Lower lobe of right lung (tissue), 2 donors: ENCODE measurements around the gene DPRX. TPM values are rescaled to one million over a fixed set of nuclear protein-coding genes. Genes with fewer than 3 reads are reported as not detected.
"Not testable (repeated sequence)": the region's sequence is repeated elsewhere in the genome, so short reads cannot be mapped to it uniquely, and the experiment has no call there.

Source experiments
- ATAC-seq, 2 donors: fragments of 200-7000 bp; cut with Tn5 transposase; one replicate each; pipeline ENCODE4 v1.9.1; 2020 to 2022; ENCODE audit warnings: mild to moderate bottlenecking in 2 of 2, moderate library complexity in 2 of 2
- DNase-seq: peaks from one replicate; pipeline ENCODE4 v3.0.0-alpha.2; 2020
- H3K27ac ChIP-seq: fragments of 200-600 bp; one replicate; pipeline ENCODE4 v1.8.0; 2022
- H3K27me3 ChIP-seq: fragments of 200-600 bp; one replicate; pipeline ENCODE4 v1.8.0; 2022; ENCODE audit warnings: low read depth
- H3K36me3 ChIP-seq: fragments of 200-600 bp; one replicate; pipeline ENCODE4 v1.8.0; 2022; ENCODE audit warnings: mild to moderate bottlenecking
- H3K4me1 ChIP-seq: fragments of 200-600 bp; one replicate; pipeline ENCODE4 v1.8.0; 2022
- H3K4me3 ChIP-seq: fragments of 200-600 bp; one replicate; pipeline ENCODE4 v1.8.0; 2022; ENCODE audit warnings: mild to moderate bottlenecking
- H3K9me3 ChIP-seq: fragments of 200-600 bp; one replicate; pipeline ENCODE4 v1.8.0; 2022
- intact Hi-C: fragments of 100-400 bp; cut with DNase I; formaldehyde crosslinking; loops from one replicate; pipeline ENCODE4 v1.11.0; 2022
- microRNA-seq: library from miRNA; unstranded; fragments of <30 nt; microRNA quantifications from one replicate; pipeline ENCODE4 v1.2.0, GENCODE V29; 2020; ENCODE audit warnings: borderline number of aligned reads
- total RNA-seq: library from RNA; stranded (reverse); fragmentation: NEBNext Ultra II Directional; extraction: Animal tissue kit (Norgen Biotek cat#: 25700); gene quantifications from one replicate; pipeline ENCODE4 v1.2.1, GENCODE V29; 2021
- TF ChIP-seq, protein P1 (sequence below): fragments of 200-600 bp; IDR thresholded peaks from one replicate; pipeline ENCODE4 v1.8.0; 2022; ENCODE audit warnings: antibody characterized with exemption, mild to moderate bottlenecking
- donor health status: DM: no; HTN: yes; CAD: no; lungs with severe emphysema.

Gene DPRX
- total RNA-seq, 1 donor from 2014 or later, result not detected

DNA sequence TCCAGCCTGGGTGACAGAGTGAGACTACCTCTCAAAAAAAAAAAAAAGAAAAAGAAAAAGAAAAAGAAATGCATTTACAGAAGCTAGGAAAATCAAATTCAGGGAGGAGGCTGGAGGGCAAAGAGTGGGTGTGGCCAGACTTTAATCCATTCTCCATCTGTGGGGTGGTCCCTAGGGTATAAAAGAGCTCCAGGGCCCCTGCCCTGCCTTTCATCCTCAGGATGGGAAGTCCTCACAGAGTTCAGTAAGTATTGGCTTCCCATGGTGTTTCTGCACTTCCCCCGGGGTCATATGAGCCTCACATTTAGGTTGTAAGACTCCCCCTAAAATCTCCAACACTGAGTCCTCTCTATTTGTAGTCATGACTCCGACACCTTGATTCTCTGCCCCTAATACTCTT is 33.0 kb downstream of the DPRX start:
- ATAC-seq (no peak), DNase-seq (no peak)
- H3K4me1 ChIP-seq, result no peaks in the 10 kb centered on the region
- H3K27me3 ChIP-seq, result no peaks in the 10 kb centered on the region
- no peak overlapping the region for H3K4me3 ChIP-seq
- TF ChIP-seq, protein P1, sequence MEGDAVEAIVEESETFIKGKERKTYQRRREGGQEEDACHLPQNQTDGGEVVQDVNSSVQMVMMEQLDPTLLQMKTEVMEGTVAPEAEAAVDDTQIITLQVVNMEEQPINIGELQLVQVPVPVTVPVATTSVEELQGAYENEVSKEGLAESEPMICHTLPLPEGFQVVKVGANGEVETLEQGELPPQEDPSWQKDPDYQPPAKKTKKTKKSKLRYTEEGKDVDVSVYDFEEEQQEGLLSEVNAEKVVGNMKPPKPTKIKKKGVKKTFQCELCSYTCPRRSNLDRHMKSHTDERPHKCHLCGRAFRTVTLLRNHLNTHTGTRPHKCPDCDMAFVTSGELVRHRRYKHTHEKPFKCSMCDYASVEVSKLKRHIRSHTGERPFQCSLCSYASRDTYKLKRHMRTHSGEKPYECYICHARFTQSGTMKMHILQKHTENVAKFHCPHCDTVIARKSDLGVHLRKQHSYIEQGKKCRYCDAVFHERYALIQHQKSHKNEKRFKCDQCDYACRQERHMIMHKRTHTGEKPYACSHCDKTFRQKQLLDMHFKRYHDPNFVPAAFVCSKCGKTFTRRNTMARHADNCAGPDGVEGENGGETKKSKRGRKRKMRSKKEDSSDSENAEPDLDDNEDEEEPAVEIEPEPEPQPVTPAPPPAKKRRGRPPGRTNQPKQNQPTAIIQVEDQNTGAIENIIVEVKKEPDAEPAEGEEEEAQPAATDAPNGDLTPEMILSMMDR, result no peak
- no peaks in the 10 kb centered on the region for H3K9me3 ChIP-seq
- no peaks in the 10 kb centered on the region for H3K36me3 ChIP-seq
- H3K27ac ChIP-seq, result no peak overlapping the region
- intact Hi-C loops, result no loop called here

GRCh38 chr19:53666331-53666730 is 34.5 kb downstream of the DPRX start:
- H3K4me3 ChIP-seq, H3K27ac ChIP-seq, H3K9me3 ChIP-seq, intact Hi-C loops, H3K36me3 ChIP-seq, H3K27me3 ChIP-seq, ATAC-seq, DNase-seq, H3K4me1 ChIP-seq: not testable (repeated sequence)

DNA sequence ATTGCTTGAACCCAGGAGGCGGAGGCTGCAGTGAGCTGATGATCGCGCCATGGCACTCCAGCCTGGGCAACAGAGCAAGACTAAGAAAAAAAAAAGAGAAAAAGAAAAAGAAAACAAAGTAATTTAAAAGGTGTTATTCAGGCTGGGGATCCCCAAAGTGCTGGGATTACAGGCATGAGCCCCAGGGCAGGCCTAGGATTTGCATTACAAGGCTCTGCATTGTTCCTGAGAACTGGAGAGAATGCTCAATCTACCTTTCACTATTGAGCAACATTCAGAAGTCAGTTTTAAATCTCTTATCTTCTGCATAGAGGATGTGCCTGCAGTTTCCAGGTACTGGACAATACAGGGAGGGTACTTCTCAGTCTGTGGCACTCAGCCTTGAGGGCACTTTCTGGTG is 37.0 kb downstream of the DPRX start:
- H3K27ac ChIP-seq, H3K9me3 ChIP-seq, intact Hi-C loops, H3K27me3 ChIP-seq, H3K4me3 ChIP-seq, ATAC-seq, H3K4me1 ChIP-seq, DNase-seq, H3K36me3 ChIP-seq: not testable (repeated sequence)

DNA sequence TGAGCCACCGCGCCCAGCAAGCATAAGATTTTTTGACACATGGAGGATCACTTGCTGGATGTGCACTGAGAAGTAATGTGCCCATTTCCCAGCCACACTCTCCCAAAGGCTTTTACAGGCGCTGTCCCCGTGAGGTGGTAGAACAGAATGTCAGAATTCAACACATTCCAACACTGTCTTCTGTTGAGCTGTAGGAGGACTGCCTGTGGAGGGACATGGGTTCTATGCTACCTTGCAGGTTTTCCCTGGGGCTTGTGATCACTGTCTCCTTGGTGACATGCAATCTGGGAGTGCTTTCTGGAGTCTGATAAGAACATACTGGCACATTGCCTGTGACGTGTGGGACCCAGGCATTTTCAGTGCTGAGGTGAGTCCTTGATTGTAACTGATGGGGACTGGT is 38.5 kb downstream of the DPRX start:
- no peaks in the 10 kb centered on the region for H3K4me1 ChIP-seq
- ATAC-seq, result no peak
- TF ChIP-seq, protein P1, result no peak
- H3K4me3 ChIP-seq, result no peak overlapping the region
- H3K9me3 ChIP-seq, result no peaks in the 10 kb centered on the region
- H3K27ac ChIP-seq, result no peak overlapping the region
- intact Hi-C loops, result no loop called here
- no peaks in the 10 kb centered on the region for H3K36me3 ChIP-seq
- H3K27me3 ChIP-seq, result no peaks in the 10 kb centered on the region
- DNase-seq, result no peak

GRCh38 chr19:53671663-53672062 is 39.9 kb downstream of the DPRX start:
- ATAC-seq (no peak), DNase-seq (no peak)
- H3K4me1 ChIP-seq, result no peaks in the 10 kb centered on the region
- intact Hi-C loops, result no loop called here
- no peaks in the 10 kb centered on the region for H3K9me3 ChIP-seq
- H3K36me3 ChIP-seq, result no peaks in the 10 kb centered on the region
- no peaks in the 10 kb centered on the region for H3K27me3 ChIP-seq
- H3K27ac ChIP-seq, result no peak overlapping the region
- H3K4me3 ChIP-seq, result no peak overlapping the region
- TF ChIP-seq, protein P1, result no peak

Small RNA genes within 50 kb of the gene (microRNA-seq; reads per million reads assigned to microRNA genes)
- gene MIR1323, result not detected
- not detected for gene MIR498
- not detected for gene MIR512-1
- not detected for gene MIR512-2
- gene MIR515-1, result not detected
- gene MIR515-2, result not detected
- gene MIR519C, result not detected
- gene MIR519E, result not detected
- not detected for gene MIR520E
- not detected for gene MIR520F

Other genes starting within 250 kb of the DPRX start
- 16.2 TPM for gene ZNF765, start 236.8 kb upstream of the DPRX start, total RNA-seq
- 14.7 TPM for gene ZNF761, start 200.0 kb upstream of the DPRX start, total RNA-seq
- 5.3 TPM for gene ZNF813, start 164.3 kb upstream of the DPRX start, total RNA-seq
- gene ZNF331, start 93.9 kb upstream of the DPRX start, total RNA-seq, result 36.6 TPM
- gene NLRP12, start 192.3 kb downstream of the DPRX start, total RNA-seq, result 6.8 TPM
- 126 TPM for gene MYADM, start 235.9 kb downstream of the DPRX start, total RNA-seq